Psoas muscle (tissue), 8 donors: ENCODE measurements around the gene SOCS7. TPM values are rescaled to one million over a fixed set of nuclear protein-coding genes. Genes with fewer than 3 reads are reported as not detected.

Experiments
- ATAC-seq, 4 donors: fragments of 200-7000 bp; cut with Tn5 transposase; one replicate each; pipeline ENCODE4 v1.9.1; 2020; ENCODE audit warnings: moderate library complexity in 3 of 4, mild to moderate bottlenecking in 2 of 4
- DNase-seq, 2 donors: peaks; one replicate each; pipeline ENCODE4 v3.0.0-alpha.2; 2020
- H3K27ac ChIP-seq: fragments of 200-600 bp; one replicate; pipeline ENCODE4 v1.8.0; 2022
- H3K27me3 ChIP-seq, 3 donors: fragments of 200-600 bp in 1 of 3; one replicate each; pipeline versions ENCODE4 v1.6.1 to v1.8.0; 2013 to 2022; ENCODE audit warnings: low read length in 2 of 3, mild to moderate bottlenecking in 2 of 3, moderate library complexity in 1 of 3; ENCODE audit not compliant: insufficient read depth in 3 of 3
- H3K36me3 ChIP-seq, 2 donors: fragments of 200-600 bp in 1 of 2; one replicate each; pipeline versions ENCODE4 v1.6.1 to v1.8.0; 2013 to 2022; ENCODE audit warnings: low read depth in 1 of 2, mild to moderate bottlenecking in 1 of 2, moderate library complexity in 1 of 2; ENCODE audit not compliant: insufficient read depth in 1 of 2
- H3K4me1 ChIP-seq: fragments of 200-600 bp; one replicate; pipeline ENCODE4 v1.8.0; 2022
- H3K4me3 ChIP-seq: fragments of 200-600 bp; one replicate; pipeline ENCODE4 v1.8.0; 2022; ENCODE audit warnings: mild to moderate bottlenecking
- H3K9me3 ChIP-seq: fragments of 200-600 bp; one replicate; pipeline ENCODE4 v1.8.0; 2022
- CTCF ChIP-seq: fragments of 200-600 bp; IDR thresholded peaks from one replicate; pipeline ENCODE4 v1.8.0; 2022; ENCODE audit warnings: antibody characterized with exemption
- WGBS, 3 donors: extraction: QIAGEN DNeasy Blood & Tissue Kit; methylation state at CpG; one replicate each; pipeline versions ENCODE4 v1.1.6 to v1.1.7; 2013; 5-methylcytosine and 5-hydroxymethylcytosine counted together
- intact Hi-C, 2 donors: fragments of 100-400 bp; cut with DNase I; formaldehyde crosslinking; loops; one replicate each; pipeline versions ENCODE4 v1.11.0 to v1.14.2; 2022
- polyA plus RNA-seq, 3 donors: library from polyadenylated mRNA; stranded (reverse); fragments of 200-250 nt; gene quantifications; one replicate each; pipeline ENCODE4 v1.2.3, GENCODE V29; 2013
- total RNA-seq, 4 donors: library from RNA; stranded (reverse); fragmentation: NEBNext Ultra II Directional in 2 of 4; extraction: Animal tissue kit (Norgen Biotek cat#: 25700) in 2 of 4; gene quantifications; one replicate each; pipeline versions ENCODE4 v1.2.1 to v1.2.4, GENCODE V29; 2021 to 2023
- donor health status: healthy with polysubstance abuse.
- donor health status: DM: no; HTN: no; CAD: no; lungs with moderate emphysema.
- donor health status: Bipolar disorder and iron deficiency.
- donor health status: healthy.
- donor health status: DM: yes; HTN: yes; CAD: no.
- donor health status: DM: no; HTN: no; CAD: no.
- donor health status: DM: no; HTN: no; CAD: no.
- donor health status: DM: yes; HTN: yes; CAD: no.

The SOCS7 gene
- total and polyA plus RNA-seq, 7 donors = 6.6 to 28.9 (median 23.9) TPM

GRCh38 chr17:38440614-38441397, 89.2 kb downstream of the SOCS7 start:
- Histone ChIP-seq H3K4me3 (no peak overlapping the region), H3K27me3 (no peaks in the 10 kb centered on the region), H3K4me1 (peaks cover 47% of the 10 kb centered on the region), H3K9me3 (no peaks in the 10 kb centered on the region), H3K27ac (peak overlapping the region; percentile 11), H3K36me3 (no peaks in the 10 kb centered on the region)
- no peak for DNase-seq
- intact Hi-C loops = no loop called here
- no peak for TF ChIP-seq CTCF
- peak; percentile 45 to 57 (median 53) for ATAC-seq
- WGBS, 3 donors = 47 to 51% (median 50%) methylated on average over 16 of the region's 16 CpGs

DNA sequence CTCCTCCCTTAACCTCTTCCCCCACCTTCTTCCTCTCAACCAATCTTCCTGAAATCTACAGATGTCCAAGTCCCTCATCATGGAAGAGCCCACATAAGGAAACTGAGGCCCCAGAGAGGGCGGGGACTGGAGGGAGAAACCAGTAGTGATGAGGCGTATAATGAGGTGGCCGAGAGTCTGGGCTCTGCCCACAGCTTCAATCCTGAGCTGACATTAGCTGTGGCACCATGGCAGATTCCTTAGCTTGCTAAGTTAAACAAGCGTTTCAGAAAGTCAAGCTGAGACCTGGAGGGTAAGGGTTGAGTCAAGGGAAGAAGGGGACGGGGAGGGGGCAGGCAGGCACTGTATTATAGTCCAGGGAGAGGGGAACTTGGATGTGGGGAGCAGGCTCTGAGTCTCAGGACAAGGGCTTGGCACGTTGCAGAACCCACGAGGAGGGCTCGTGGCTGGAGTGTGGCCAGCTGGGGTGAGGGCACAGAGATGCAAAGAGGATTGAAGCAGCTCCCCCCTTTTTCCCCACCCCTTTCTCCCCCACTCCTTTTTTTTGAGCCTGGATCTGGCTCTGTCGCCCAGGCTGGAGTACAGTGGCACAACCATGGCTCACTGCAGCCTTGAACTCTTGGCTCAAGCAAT, 89.9 kb downstream of the SOCS7 start:
- Histone ChIP-seq H3K4me1 (peaks cover 47% of the 10 kb centered on the region), H3K36me3 (no peaks in the 10 kb centered on the region), H3K27ac (peak overlapping the region; percentile 11), H3K9me3 (no peaks in the 10 kb centered on the region), H3K4me3 (no peak overlapping the region), H3K27me3 (no peaks in the 10 kb centered on the region)
- WGBS, 3 donors = 39 to 54% (median 51%) methylated on average over 9 of the region's 9 CpGs
- DNase-seq (no peak), ATAC-seq (peak in 3 of 4 donors; percentile 4 to 38 (median 19))
- TF ChIP-seq CTCF = no peak
- intact Hi-C loops = no loop called here

- H3K27ac ChIP-seq = peak overlapping the region; percentile 2
- H3K27me3 ChIP-seq = no peaks in the 10 kb centered on the region
- H3K4me3 ChIP-seq = no peak overlapping the region
- TF ChIP-seq CTCF = no peak
- H3K4me1 ChIP-seq = peaks cover 41% of the 10 kb centered on the region
- H3K36me3 ChIP-seq = no peaks in the 10 kb centered on the region
- WGBS, 3 donors = 28 to 48% (median 37%) methylated on average over 4 of the region's 4 CpGs
- peak; percentile 49 to 77 for DNase-seq
- ATAC-seq = peak; percentile 44 to 82 (median 68)
- intact Hi-C loops = no loop called here
- no peaks in the 10 kb centered on the region for H3K9me3 ChIP-seq
Measured at GRCh38 chr17:38442548-38442947, 90.9 kb downstream of the SOCS7 start.

GRCh38 chr17:38443356-38444031, 91.8 kb downstream of the SOCS7 start:
- intact Hi-C loops = loop anchor here (2.0 kb wide), 1 partner anchor 41 kb away; no protein-coding TSS in a partner anchor
- ATAC-seq (peak in 2 of 4 donors; percentile 6 to 13), DNase-seq (no peak)
- peak overlapping the region; percentile 23 for H3K27ac ChIP-seq
- no peaks in the 10 kb centered on the region for H3K27me3 ChIP-seq
- no peaks in the 10 kb centered on the region for H3K36me3 ChIP-seq
- H3K4me3 ChIP-seq = no peak overlapping the region
- no peak for TF ChIP-seq CTCF
- 60 to 64% (median 62%) methylated on average over 7 of the region's 7 CpGs for WGBS, 3 donors
- peaks cover 41% of the 10 kb centered on the region for H3K4me1 ChIP-seq
- H3K9me3 ChIP-seq = no peaks in the 10 kb centered on the region
